GM12873 (cell line): ENCODE measurements around the gene TMC4.

ENCODE experiments used
- CTCF ChIP-seq: IDR thresholded peaks from 2 replicates; pipeline ENCODE4 v1.5.1; 2012; ENCODE audit warnings: low read depth, mild to moderate bottlenecking, moderate library complexity, low read length, control low read depth; ENCODE audit not compliant: insufficient read depth; ENCODE audit errors: missing control alignments

Gene TMC4

GRCh38 chr19:54203151-54203611, 30.2 kb upstream of the TMC4 start:
- TF ChIP-seq CTCF: no peak

- no peak for TF ChIP-seq CTCF
Measured at GRCh38 chr19:54201980-54202379, 29.0 kb upstream of the TMC4 start.

GRCh38 chr19:54201172-54201701, 28.3 kb upstream of the TMC4 start:
- no peak for TF ChIP-seq CTCF

- TF ChIP-seq CTCF: no peak
Measured at GRCh38 chr19:54199401-54199800, 26.4 kb upstream of the TMC4 start.

GRCh38 chr19:54197121-54197520, 24.2 kb upstream of the TMC4 start:
- no peak for TF ChIP-seq CTCF

- no peak for TF ChIP-seq CTCF
Measured at GRCh38 chr19:54196536-54196935, 23.6 kb upstream of the TMC4 start.

GRCh38 chr19:54193011-54193410, 20.1 kb upstream of the TMC4 start:
- no peak for TF ChIP-seq CTCF
